ENCODE data around the gene PHC2. TPM values are rescaled to one million over a fixed set of nuclear protein-coding genes. Genes with fewer than 3 reads are reported as not detected.

Gene PHC2
- total and polyA plus RNA-seq, 2 of the 13 experiments (the other 11 are each of a cell fraction or from before 2014, with no cell fraction given) = 52.5 to 84.9 TPM

DNA sequence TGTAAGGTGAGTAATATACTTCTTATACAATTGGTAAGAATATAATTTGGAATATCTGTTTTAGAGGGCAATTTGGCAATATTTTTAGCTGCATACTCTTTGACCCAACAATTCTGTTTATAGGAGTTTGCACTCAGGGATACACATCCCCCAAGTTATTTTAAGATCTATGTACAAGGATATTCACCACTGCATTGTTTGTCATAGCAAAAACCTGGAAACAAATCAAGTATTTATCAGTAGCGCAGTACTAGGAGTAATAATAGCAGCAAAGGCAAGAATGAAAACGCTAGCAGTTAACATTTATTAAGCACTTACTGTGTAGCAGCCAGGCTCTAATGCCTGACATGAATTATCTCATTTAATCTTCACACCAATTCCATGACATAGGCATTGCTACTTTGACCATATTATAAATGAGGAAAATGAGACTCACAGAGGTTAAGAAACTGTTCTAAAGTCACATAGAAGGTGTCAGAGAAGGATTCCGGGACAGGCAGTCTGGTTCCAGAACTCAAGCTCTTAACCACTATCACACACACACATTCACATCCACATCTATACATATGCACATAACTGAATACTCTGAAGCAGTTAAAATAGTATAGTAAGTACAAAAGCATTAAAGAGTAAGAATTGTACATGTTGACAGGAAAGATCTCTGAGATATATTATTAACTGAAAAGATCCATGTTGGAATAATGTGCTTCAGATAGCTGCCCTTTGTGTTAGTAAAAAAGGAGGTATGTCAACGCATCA, 30.6 kb downstream of the PHC2 start (continued):
- no peak for TF ChIP-seq KDM2A (CRISPR knock-in tag; IDR thresholded peaks at IDR 0.05; ENCODE audit: borderline replicate concordance, low read depth)
- no peak for TF ChIP-seq ZKSCAN1 (IDR thresholded peaks at IDR 0.05; ENCODE audit: low read length)

DNA sequence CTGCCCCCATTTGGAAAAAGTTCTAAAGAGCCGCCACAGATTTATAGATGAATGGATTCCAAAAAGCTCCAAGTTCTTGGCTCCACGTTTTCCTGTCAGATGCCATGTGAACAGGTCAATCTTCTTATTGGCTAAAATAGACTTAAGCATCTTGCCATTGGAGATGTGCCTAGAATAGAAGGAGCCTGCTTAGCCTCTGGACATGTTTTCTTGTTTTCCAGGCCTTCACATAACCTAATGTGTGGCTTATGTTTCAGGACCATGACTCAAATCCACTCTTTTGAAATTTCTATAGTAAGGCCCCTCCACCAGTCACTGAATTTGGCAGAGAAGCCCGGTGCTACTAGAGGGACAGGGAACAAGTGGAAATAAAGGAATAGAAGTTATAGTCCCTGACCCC, 31.5 kb downstream of the PHC2 start:
- BruUV-seq (replicated peaks) = no TSS peak
- Histone ChIP-seq H3K36me3 (replicated peaks in 1 of 2; ENCODE audit: control insufficient read depth in 1 of 2, insufficient read depth in 2 of 2, low read length in 2 of 2) (no peaks in the 10 kb centered on the region), H3K79me2 (ENCODE audit: insufficient read depth, low read length) (no peaks in the 10 kb centered on the region), H3K27me3 (ENCODE audit: control insufficient read depth in 1 of 2, insufficient read depth in 2 of 2, low read length in 2 of 2) (no peaks in the 10 kb centered on the region), H4K20me1 (ENCODE audit: insufficient read depth, low read length) (no peaks in the 10 kb centered on the region), H3K9me3 (ENCODE audit: low read length) (no peaks in the 10 kb centered on the region), H3K4me3 (replicated peaks in 1 of 3; ENCODE audit: insufficient read depth in 1 of 3, low read depth in 2 of 3, low read length in 3 of 3) (no peak overlapping the region), H2AFZ (ENCODE audit: low read length) (no peak overlapping the region), H3K27ac (ENCODE audit: extremely low read length, insufficient read depth, low read length) (no peak overlapping the region), H3K4me2 (ENCODE audit: low read depth, low read length) (no peak overlapping the region), H3K4me1 (ENCODE audit: insufficient read depth, low read length) (peaks cover 5% of the 10 kb centered on the region; the same call in 1 of the 2 replicates), H3K9ac (ENCODE audit: insufficient read depth, low read depth, low read length) (no peak overlapping the region)
- no peak for ATAC-seq
- TF ChIP-seq IRX3 (CRISPR knock-in tag; IDR thresholded peaks at IDR 0.05; ENCODE audit: borderline replicate concordance, low read depth) = no peak
- TF ChIP-seq HNRNPLL (IDR thresholded peaks at IDR 0.05; ENCODE audit: low read depth, low read length, poor library complexity, severe bottlenecking) = no peak
- no peak for TF ChIP-seq RBM22 (optimal IDR thresholded peaks at IDR 0.05; ENCODE audit: low read length)
- no peak for TF ChIP-seq ZSCAN9 (CRISPR knock-in tag; IDR thresholded peaks at IDR 0.05; ENCODE audit: borderline replicate concordance)
- no peak for TF ChIP-seq ZNF143 (CRISPR knock-in tag; IDR thresholded peaks at IDR 0.05)
- no peak for TF ChIP-seq U2AF2 (IDR thresholded peaks at IDR 0.05; ENCODE audit: low read depth, low read length)
- TF ChIP-seq ZNF75D (CRISPR knock-in tag; IDR thresholded peaks at IDR 0.05; ENCODE audit: borderline replicate concordance) = no peak
- no peak for TF ChIP-seq NR2F6 (IDR thresholded peaks at IDR 0.05)
- TF ChIP-seq NR2F6 (CRISPR knock-in tag; IDR thresholded peaks at IDR 0.05) = no peak
- TF ChIP-seq FOXO1 (CRISPR knock-in tag; IDR thresholded peaks at IDR 0.05) = no peak
- TF ChIP-seq ZFP1 (CRISPR knock-in tag; IDR thresholded peaks at IDR 0.05) = no peak
- TF ChIP-seq MZF1 (CRISPR knock-in tag; IDR thresholded peaks at IDR 0.05; ENCODE audit: borderline replicate concordance) = no peak
- TF ChIP-seq ZNF749 (CRISPR knock-in tag; IDR thresholded peaks at IDR 0.05; ENCODE audit: borderline replicate concordance) = no peak
- TF ChIP-seq, protein P1, sequence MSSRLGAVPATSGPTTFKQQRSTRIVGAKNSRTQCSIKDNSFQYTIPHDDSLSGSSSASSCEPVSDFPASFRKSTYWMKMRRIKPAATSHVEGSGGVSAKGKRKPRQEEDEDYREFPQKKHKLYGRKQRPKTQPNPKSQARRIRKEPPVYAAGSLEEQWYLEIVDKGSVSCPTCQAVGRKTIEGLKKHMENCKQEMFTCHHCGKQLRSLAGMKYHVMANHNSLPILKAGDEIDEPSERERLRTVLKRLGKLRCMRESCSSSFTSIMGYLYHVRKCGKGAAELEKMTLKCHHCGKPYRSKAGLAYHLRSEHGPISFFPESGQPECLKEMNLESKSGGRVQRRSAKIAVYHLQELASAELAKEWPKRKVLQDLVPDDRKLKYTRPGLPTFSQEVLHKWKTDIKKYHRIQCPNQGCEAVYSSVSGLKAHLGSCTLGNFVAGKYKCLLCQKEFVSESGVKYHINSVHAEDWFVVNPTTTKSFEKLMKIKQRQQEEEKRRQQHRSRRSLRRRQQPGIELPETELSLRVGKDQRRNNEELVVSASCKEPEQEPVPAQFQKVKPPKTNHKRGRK (CRISPR knock-in tag; IDR thresholded peaks at IDR 0.05) = no peak
- TF ChIP-seq ZNF768 (CRISPR knock-in tag; IDR thresholded peaks at IDR 0.05) = no peak
- TF ChIP-seq PTBP1 (IDR thresholded peaks at IDR 0.05; ENCODE audit: low read depth, low read length, poor library complexity, severe bottlenecking) = no peak
- WGBS (ENCODE audit: low lambda C conversion rate) = 44% methylated on average over 3 of the region's 3 CpGs
- in situ Hi-C loops (cut with HindIII; ENCODE audit: extremely low pct_ligation_motif_present, low pct_unique_long_range_greater_than_20kb) = no loop called here
- ChIA-PET CTCF (ENCODE audit: low intra/inter-chr PET ratio, low total read pairs) (no interaction called here), POLR2A (no interaction called here)
- intact Hi-C loops (cut with micrococcal nuclease; ENCODE audit: unreplicated experiment) = no loop called here
- no peak for FAIRE-seq
- DNase-seq (ENCODE audit: low spot score) = no peak

All from HepG2 (cell line).